Anterior cingulate cortex (tissue), 58 donors: ENCODE results near the gene NOP14.
A peak's percentile ranks its signal among the peaks of the same experiment; 100 is the strongest.
"Not testable (repeated sequence)": the region's sequence is repeated elsewhere in the genome, so short reads cannot be mapped to it uniquely, and the experiment has no call there.

ENCODE experiments used
- DNase-seq, 58 donors: peaks; one replicate each; lab custom pipeline; 2025; lab: John Stamatoyannopoulos, UW

Gene NOP14

DNA sequence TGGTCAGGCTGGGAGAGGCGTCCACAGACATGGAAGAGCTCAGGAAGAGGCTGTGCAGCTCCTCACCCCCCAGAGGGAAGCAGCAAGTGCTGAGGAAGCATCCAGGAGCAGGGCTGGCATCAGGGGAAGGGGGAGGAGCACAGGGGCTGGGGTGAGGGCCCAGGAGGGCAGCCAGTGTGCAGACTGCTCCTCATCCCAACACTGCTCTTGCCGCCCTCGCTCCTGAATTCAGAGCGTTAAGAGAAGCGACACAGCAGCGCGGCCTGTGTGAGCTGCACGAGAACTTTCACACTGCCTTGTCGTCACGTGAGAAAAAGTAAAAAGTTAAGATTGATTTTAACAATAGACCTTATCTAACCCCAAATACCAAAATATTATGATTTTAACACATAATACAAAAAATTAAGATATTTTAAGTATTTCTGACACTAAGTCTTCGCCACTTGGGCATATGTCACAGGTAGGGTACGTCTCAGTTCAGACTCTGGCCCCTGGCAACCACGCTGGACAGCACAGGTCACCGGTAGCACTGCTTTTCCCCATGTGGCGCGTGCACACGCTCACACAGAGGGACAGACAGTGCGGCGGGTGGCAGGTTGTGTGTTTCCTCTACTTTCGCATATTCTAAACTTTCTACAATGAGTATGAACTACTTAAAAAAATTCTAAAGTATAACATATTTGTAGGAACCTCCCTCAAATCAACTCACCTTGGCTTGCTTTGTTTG is 19.7 kb downstream of the NOP14 start:
- DNase-seq: no peak

- no peak for DNase-seq
These were observed 20.5 kb downstream of the NOP14 start for GRCh38 chr4:2942532-2943363.

- DNase-seq: no peak
These were observed 21.1 kb downstream of the NOP14 start for GRCh38 chr4:2942037-2942531.

DNA sequence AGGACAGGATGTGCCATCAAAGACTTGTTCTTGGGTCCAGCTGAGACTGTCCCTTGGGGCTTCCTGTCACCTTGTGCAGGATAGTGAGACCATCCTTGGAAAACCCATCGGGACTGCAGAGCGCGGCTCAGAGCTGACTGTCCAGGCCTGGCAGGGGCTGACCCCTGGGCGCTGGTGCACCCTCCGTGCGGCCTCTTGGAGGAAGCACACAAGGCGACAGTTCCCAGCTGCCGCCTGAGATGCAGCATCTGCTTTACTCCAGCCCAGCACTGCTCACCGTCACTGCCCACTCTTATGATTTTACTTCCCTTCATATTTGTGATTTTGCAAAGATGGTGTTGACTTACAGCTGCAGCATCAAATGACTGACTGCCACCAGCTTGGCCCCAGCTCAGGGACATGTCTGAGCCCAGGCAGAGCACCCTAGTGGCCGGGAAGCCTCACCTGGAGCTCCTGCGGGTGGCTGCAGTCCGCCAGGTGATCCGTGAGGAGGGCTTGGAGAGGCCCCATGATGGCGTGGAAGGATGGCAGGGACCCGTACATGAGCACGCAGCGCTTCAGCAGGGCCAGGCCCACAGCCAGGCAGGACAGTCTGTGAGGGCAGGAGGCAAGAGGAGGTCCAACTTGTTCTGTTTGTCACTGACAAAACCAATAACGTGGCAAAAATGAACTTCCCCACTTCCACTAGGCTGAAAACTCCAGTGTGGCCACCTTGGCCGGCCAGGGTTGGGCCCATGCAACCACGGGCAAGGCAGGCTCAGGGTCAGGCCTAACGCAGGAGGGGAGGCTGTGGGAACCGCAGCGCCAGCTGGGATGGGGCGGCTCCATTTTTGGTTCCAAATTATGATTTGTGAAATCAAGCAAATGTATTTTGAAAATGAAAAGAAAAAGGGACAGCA is 21.8 kb downstream of the NOP14 start:
- DNase-seq: no peak

DNA sequence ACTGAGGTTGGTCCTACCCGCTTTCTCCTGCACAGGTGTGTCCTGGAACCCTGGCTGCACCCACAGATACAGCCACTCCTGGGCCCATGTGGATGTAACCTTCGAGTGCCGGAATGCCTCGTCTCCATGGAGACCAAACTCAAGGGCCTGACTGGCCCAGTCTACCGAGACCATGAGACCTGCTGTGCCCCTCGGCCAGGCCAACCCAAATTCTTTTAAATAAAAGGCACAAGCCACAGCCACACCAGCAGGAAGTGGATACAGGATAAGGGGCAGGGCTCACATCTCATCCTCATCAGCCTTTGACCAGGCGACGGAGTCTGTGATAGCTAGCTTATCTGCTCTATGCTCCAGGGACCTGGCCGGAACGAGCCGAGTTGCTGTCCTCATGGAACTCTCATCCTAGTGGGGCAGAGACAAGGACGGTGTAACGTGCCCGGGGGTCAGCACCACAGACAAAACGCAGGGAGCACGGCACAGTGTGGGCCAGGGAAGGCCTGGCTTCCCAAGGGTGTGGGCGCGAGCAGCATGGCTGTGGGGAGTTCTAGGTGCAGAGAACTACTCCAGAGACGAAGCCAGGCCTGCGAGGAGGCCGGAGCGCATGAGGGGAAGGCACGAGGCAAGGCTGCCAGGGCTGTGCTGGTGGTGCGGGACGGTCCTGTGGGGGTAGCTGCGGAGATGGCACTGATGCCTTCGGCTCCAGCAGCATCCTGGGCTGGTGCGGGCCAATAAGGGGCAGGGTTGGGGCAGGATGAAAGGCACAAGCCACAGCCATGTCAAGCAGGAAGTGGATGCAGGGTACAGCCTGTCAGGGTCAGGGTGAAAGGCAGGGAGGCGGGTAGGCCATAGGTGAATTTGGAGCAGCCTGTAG is 22.7 kb downstream of the NOP14 start:
- no peak for DNase-seq

DNA sequence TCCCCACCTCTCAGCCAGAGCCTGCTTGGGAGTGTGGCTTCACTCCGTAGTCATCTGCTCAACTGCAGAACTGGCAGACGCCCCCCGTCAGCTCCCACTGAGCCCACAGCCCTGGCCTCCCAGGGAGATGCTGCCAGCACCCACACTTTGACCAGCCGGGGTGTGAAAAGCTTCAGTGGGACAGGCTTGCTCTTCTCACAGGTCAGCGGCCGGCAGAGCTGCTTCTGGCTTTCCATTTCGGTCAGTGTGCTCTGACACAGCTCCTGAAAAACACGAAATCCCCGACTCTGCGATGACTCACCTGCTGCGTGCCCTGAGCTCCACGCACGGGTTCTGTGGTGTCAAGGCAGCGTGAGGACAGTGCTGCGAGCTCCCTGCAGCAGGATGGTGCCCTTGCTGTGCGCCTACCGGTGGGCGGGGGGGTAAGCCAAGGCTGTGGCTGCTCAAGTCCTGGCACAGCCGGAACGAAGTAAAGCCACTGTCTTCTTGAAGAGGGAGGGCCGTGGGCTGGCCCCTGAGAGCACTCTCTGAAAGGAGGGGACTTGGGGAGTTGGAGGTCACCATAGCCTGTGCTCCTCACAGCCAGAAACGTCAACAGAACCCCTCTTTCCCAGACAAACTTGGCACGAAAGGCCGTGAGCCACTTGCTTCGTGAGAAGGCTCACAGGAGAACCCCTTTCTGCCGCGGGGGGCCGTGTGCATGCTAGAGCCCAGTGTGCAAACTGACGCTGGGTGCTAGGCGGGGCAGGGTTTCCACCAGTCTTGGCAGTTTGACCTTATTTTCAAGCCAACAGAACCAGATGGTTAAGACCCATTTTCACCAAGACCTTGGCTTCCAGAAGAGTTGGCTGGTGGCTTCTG is 23.6 kb downstream of the NOP14 start:
- no peak for DNase-seq

DNA sequence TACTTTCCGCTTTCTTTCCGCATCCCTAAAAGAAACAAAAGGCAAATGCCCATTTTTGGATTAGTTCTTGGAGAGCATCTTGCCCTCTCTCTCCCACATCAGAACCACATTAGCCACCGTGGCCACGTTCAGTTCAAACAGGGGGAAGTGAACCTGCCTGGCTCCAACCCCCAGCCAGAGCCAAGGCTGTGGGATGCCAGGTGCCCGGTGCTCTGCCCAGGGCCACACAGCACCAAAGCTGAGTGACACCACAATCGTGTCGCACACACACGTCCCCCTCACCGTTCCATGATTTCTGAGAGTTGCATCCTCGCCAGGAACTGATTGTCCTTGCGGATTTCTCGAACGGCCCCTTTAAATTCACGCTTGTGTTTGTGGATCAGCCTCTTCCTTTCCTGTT is 24.3 kb downstream of the NOP14 start:
- no peak for DNase-seq

DNA sequence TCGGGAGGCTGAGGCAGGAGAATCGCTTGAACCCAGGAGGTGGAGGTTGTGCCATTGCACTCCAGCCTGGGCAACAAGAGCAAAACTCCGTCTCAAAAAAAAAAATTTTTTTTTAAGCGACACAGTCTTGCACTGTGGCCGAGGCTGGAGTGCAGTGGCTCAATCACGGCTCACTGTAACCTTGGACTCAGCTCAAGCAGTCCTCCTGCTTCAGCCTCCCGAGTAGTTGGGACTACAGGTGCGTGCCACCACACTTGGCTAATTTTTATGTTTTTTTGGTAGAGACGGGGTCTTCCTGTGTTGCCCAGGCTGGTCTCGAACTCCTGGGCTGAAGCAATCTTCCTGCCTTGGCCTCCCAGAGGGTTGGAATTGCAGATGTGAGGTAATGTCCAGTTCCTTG is 24.8 kb downstream of the NOP14 start:
- not testable (repeated sequence) for DNase-seq

DNA sequence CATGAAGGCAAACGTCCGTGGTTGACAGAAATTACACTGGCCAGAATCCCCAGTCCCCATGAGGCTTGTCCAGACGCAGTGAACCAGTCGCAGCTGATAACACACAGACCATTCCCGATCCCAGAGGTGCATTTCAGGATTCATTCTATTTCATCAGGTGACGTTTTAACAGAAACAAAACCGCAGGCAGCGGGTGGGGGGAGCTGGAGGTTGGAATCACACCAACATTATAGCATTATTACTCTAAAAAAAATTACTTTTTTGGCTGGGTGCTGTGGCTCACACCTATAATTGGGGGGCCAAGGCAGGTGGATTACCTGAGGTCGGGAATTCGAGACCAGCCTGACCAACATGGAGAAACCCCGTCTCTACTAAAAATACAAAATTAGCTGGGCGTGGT is 25.2 kb downstream of the NOP14 start:
- no peak for DNase-seq

DNA sequence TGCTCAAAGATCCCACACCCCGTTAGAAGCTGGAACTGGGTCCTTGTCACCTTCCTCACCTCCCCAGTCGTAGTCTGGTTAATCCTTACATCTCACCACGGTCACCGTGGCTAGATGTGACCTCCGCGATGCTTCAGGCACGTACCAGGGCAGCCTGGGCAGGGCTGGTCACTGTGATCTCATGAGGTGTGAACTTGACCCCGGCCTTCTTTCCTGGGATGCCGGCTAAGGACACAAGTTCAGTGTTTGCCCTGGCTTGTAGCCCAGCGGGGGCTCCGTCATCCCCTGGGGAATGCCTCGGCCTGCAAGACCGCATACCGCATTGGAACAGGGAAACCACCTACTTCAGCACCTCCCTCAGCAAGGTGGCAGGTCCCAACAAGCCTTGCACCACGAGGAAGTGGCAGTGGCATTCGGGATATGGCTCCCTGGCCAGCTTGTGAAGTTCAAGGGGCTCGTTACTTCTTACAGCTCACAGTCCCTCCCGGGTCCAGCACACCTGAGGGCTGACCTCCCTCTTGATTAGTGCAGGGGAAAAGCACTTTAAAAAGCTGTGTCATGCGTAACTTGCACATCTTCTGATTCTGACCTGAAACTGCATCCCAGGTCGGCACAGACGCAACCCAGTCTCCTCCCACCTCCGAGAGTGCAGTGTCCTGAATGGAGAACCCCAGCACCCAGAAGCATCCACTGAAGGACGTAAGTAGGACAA is 25.9 kb downstream of the NOP14 start:
- no peak for DNase-seq

DNA sequence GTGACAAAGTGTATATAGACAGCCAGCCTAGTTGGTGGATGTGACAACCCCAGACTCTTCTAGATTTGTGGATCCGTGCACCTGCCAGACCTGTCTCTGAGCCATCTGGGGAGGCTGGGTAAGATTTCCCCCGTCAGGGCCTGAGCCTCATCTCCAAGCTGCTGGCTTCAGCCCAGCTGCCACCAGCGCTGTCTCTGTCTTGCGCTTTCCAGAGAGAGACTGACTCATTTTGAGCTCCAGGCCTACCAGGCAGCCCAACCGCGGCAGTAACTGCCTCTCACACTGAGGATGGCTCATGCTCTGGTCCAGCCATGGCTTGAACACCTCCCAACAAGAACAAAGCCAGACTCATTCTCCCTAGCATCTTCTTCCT is 26.4 kb downstream of the NOP14 start:
- peak in 17 of 58 donors; percentile 21 to 63 (median 45) for DNase-seq

- DNase-seq: no peak
These were observed 27.2 kb downstream of the NOP14 start for GRCh38 chr4:2935762-2936743.

DNA sequence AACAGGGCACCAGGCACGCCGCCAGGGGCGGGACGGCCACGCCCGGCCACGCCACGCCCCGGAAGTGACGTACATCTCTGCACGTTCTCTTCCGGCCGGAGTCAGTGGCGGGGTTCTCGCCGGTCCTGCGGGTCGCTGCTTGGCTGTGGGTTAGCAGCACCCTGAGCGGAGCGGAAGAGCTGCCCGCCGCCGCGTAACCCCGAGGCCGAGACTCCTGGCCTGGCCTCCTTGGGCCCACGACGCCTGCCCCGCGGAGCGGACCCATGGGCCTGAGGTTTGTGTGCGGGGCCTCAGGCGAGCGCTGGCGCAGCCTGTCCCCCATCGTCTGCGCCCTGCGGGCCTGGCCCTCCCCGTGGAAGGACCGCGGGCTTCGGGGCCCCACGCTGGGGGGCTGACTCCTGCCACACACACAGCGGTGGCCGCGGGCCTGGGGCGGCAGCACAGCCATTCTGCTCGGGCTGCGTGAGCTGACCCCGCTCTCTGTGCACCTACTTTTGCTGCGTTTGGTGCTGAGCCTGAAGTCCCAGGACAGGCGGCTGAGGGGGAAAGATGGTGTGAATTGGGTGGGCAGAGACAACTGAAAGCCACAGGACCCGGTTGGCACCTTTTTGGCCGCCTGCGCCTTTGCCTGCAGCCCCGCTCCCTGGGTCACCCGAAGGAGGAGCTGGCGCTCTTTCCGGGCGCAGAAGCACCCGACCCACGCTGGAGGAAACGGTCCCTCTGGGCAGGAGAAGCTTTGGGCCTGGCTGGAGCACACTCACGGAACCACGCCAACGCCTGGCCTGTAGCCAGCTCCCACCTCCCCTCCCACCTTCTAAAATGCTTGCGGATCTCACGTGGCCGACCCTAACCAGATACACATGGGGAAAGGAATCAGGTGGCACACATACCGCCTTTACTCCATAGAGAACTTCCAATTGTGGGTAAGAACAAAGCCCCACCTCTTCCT is 28.1 kb downstream of the NOP14 start:
- peak in 56 of 58 donors; percentile 47 to 92 (median 80) for DNase-seq

DNA sequence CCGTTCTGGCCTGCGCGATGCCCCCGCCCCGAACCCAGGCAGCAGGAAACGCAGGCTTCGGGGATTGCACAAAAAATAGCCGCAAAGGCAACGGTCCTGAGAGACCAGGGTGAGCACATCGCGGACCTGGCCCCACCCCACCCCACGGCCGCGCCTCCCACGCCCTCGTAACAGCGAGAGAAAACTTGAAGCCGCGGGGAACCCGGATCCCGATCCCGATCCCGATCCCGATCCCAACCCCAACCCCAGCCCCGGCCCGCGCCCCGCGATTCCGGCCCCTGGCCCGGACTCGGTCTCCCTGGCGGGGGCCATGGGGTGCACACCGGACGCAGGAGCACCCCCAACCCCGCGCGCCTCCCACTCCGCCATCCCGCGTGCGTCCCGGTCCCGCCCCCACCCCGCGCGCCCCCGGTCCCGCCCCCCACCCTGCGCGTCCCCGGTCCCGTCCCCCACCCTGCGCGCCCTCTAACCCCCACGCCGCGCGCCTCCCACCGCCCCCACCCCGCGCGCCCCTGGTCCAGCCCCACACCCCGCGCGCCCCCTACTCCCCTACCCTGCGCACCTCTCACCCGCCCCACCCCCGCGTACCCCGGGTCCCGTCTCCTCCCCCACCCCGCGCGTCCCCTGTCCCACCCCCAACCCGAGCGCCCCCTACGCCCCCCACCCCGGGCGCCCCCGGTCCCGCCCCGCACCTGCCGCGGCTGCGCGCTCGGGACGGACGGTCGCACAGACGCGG is 29.0 kb downstream of the NOP14 start:
- peak in 1 of 58 donors; percentile 26 for DNase-seq

- DNase-seq: no peak
These were observed 29.6 kb downstream of the NOP14 start for GRCh38 chr4:2933566-2934076.
